K562 (cell line): Measurements from ENCODE around the gene ABHD17B. TPM values are rescaled to one million over a fixed set of nuclear protein-coding genes. Genes with fewer than 3 reads are reported as not detected.

ENCODE experiments used
- ATAC-seq: fragments of 200-7000 bp; cut with Tn5 transposase; 3 replicates; pipeline ENCODE4 v1.9.1; 2020; ENCODE audit warnings: moderate library complexity
- BruUV-seq: library from RNA; stranded (reverse); fragments of 400-500 nt; replicated peaks from 2 replicates; lab custom pipeline; 2021; lab: Mats Ljungman, UMichigan
- CTCF ChIA-PET: fragments of 300-600 bp; formaldehyde crosslinking; extraction: SDS; loops from one replicate; lab custom pipeline; 2021; ENCODE audit warnings: low intra/inter-chr PET ratio; lab: Yijun Ruan, JAX
- POLR2A ChIA-PET: fragments of 300-600, 350-650 bp; sonication (Branson Sonifier 250); formaldehyde crosslinking; extraction: SDS; loops from one replicate; lab custom pipeline; 2021; ENCODE audit warnings: antibody characterized with exemption, inconsistent platforms; lab: Yijun Ruan, JAX
- DNase-seq, 4 experiments: peaks; one replicate each; pipeline versions ENCODE4 v3.0.0 to v3.0.0-alpha.2; 2011 to 2018; ENCODE audit warnings: low spot score in 3 of 4, mixed read lengths in 3 of 4; ENCODE audit errors: extremely low read depth in 1 of 4
- FAIRE-seq: peaks from 2 replicates; lab custom pipeline; 2011; peaks lifted over from hg19 to GRCh38; lab: Jason Lieb, UNC
- H2AFZ ChIP-seq: 2 replicates; pipeline ENCODE4 v1.6.0; 2011; ENCODE audit warnings: low read depth, low read length, control low read depth, inconsistent platforms
- H3K27ac ChIP-seq: fragments of 200-600 bp; 3 replicates; pipeline ENCODE4 v1.8.0; 2011; ENCODE audit warnings: low read depth, mild to moderate bottlenecking, control low read depth, inconsistent platforms, low read length, moderate library complexity, mixed read lengths; ENCODE audit errors: extremely low read depth
- H3K27me3 ChIP-seq, 2 experiments: fragments of 300-600 bp in 1 of 2; 2 replicates in 1 of 2; 3 replicates in 1 of 2; pipeline versions ENCODE4 v1.6.0 to v1.8.0; 2011; ENCODE audit warnings: inconsistent platforms in 2 of 2, low read length in 2 of 2, mild to moderate bottlenecking in 1 of 2, mixed read lengths in 1 of 2, moderate library complexity in 1 of 2; ENCODE audit not compliant: control insufficient read depth in 2 of 2, insufficient read depth in 2 of 2
- H3K36me3 ChIP-seq: fragments of 300-600 bp; 3 replicates; pipeline ENCODE4 v1.8.0; 2011; ENCODE audit warnings: mild to moderate bottlenecking, low read length, inconsistent platforms; ENCODE audit not compliant: control insufficient read depth, insufficient read depth
- H3K4me1 ChIP-seq, 2 experiments: fragments of 200-600 bp in 1 of 2; replicated peaks in 1 of 2; 2 replicates in 1 of 2; 3 replicates in 1 of 2; pipeline versions ENCODE4 v1.5.1 to v1.8.0; 2011; ENCODE audit warnings: inconsistent platforms in 2 of 2, low read length in 2 of 2, mild to moderate bottlenecking in 1 of 2, mixed read lengths in 1 of 2, moderate library complexity in 1 of 2; ENCODE audit not compliant: control insufficient read depth in 2 of 2, insufficient read depth in 2 of 2
- H3K4me2 ChIP-seq: 2 replicates; pipeline ENCODE4 v1.6.1; 2011; ENCODE audit warnings: low read length, control low read depth, inconsistent platforms, mixed read lengths; ENCODE audit not compliant: insufficient read depth
- H3K4me3 ChIP-seq: fragments of 200-600 bp; sonication (generic), shearing (Covaris generic); 2 replicates; pipeline ENCODE4 v1.5.1; 2016; ENCODE audit warnings: control low read depth, inconsistent platforms
- H3K79me2 ChIP-seq: fragments of 200-600 bp; 3 replicates; pipeline ENCODE4 v1.8.0; 2011; ENCODE audit warnings: low read length, inconsistent platforms; ENCODE audit not compliant: control insufficient read depth, insufficient read depth
- H3K9ac ChIP-seq, 2 experiments: 2 replicates each; pipeline versions ENCODE4 v1.6.0 to v1.6.1; 2011; ENCODE audit warnings: low read depth in 2 of 2, low read length in 2 of 2, control low read depth in 1 of 2, inconsistent platforms in 1 of 2, mild to moderate bottlenecking in 1 of 2, mixed read lengths in 1 of 2; ENCODE audit not compliant: insufficient read depth in 1 of 2
- H3K9me1 ChIP-seq: one replicate; pipeline ENCODE4 v1.6.0; 2011; ENCODE audit warnings: inconsistent platforms, mild to moderate bottlenecking, low read length, moderate library complexity; ENCODE audit not compliant: control insufficient read depth, insufficient read depth
- H3K9me3 ChIP-seq: replicated peaks from 2 replicates; pipeline ENCODE4 v1.5.1; 2011; ENCODE audit warnings: low read depth, low read length, inconsistent platforms; ENCODE audit not compliant: control insufficient read depth, insufficient read depth
- H4K20me1 ChIP-seq: replicated peaks from 2 replicates; pipeline ENCODE4 v1.6.1; 2011; ENCODE audit warnings: low read length, inconsistent platforms, mixed read lengths; ENCODE audit not compliant: control insufficient read depth, insufficient read depth
- BCOR ChIP-seq: fragments of 450-650 bp; IDR thresholded peaks from 2 replicates; pipeline ENCODE4 v1.6.1; 2016
- CAMTA2 ChIP-seq: fragments of 250-450 bp; sonication (Bioruptor Pico); conservative IDR thresholded peaks from 2 replicates; pipeline ENCODE4 v1.5.1; 2022
- CBFA2T2 ChIP-seq: fragments of 450-650 bp; conservative IDR thresholded peaks from 2 replicates; pipeline ENCODE4 v1.6.1; 2017; ENCODE audit warnings: mild to moderate bottlenecking
- CHCHD3 ChIP-seq: fragments of 250-450 bp; sonication (Bioruptor Pico); IDR thresholded peaks from 2 replicates; pipeline ENCODE4 v2.1.2; 2022; ENCODE audit warnings: mild to moderate bottlenecking
- DACH1 ChIP-seq: fragments of 450-650 bp; IDR thresholded peaks from 2 replicates; pipeline ENCODE4 v1.6.1; 2018; ENCODE audit not compliant: partially characterized antibody
- NFATC3 ChIP-seq: fragments of 450-650 bp; IDR thresholded peaks from 2 replicates; pipeline ENCODE4 v1.6.1; 2017; ENCODE audit warnings: mild to moderate bottlenecking
- PCBP2 ChIP-seq: fragments of 200-400 bp; formaldehyde crosslinking; IDR thresholded peaks from 2 replicates; pipeline ENCODE4 v1.6.1; 2018; ENCODE audit warnings: low read length, low read depth, mild to moderate bottlenecking, moderate library complexity; ENCODE audit not compliant: poor library complexity, severe bottlenecking
- RBM22 ChIP-seq: fragments of 200-400 bp; formaldehyde crosslinking; IDR thresholded peaks from 2 replicates; pipeline ENCODE4 v1.6.1; 2018; ENCODE audit warnings: low read length, low read depth; ENCODE audit not compliant: poor library complexity, severe bottlenecking
- SAP30 ChIP-seq: fragments of 200-600 bp; sonication (generic); IDR thresholded peaks from 2 replicates; pipeline ENCODE4 v1.6.1; 2012; ENCODE audit warnings: borderline replicate concordance, low read depth, mild to moderate bottlenecking, moderate library complexity, low read length, control low read depth, inconsistent platforms; ENCODE audit not compliant: insufficient read depth, poor library complexity, severe bottlenecking
- WGBS: fragments of 100-300 bp; shearing (Covaris generic); methylation state at CpG from one replicate; pipeline ENCODE4 v1.1.6; 2016; ENCODE audit warnings: low coverage, mixed read lengths; ENCODE audit not compliant: insufficient coverage; ENCODE audit errors: missing lambda C conversion rate; 5-methylcytosine and 5-hydroxymethylcytosine counted together
- in situ Hi-C: fragments of 300-500 bp; cut with MboI; formaldehyde crosslinking; loops from 4 replicates; pipeline ENCODE4 v1.15.0; 2018; ENCODE audit warnings: inconsistent platforms, mixed read lengths
- intact Hi-C: fragments of 100-400 bp; cut with micrococcal nuclease; formaldehyde crosslinking; loops from 2 replicates; pipeline ENCODE4 v1.14.2; 2022
- polyA plus RNA-seq, 8 experiments: library from polyadenylated mRNA; depleted of rRNA in 4 of 8; stranded (reverse) in 5 of 8; unstranded in 3 of 8; fragments of >200 nt; fragmentation: Nextera tagmentation in 2 of 8; fragmentation: Illumina TruSeq in 1 of 8; extraction: Ambion mirVana in 2 of 8; extraction: Trizol in 1 of 8; gene quantifications; 2 replicates each; pipeline versions ENCODE4 v1.2.1 to v1.2.3, GENCODE V29; 2011 to 2014; ENCODE audit warnings: inconsistent platforms in 1 of 8, missing spikeins in 1 of 8
- total RNA-seq, 7 experiments: library from RNA; depleted of rRNA in 6 of 7; stranded (reverse); fragments of >200 nt in 6 of 7; fragmentation: Illumina TruSeq in 2 of 7; extraction: Trizol in 2 of 7; gene quantifications; 2 replicates each; pipeline versions ENCODE4 v1.2.1 to v1.2.3, GENCODE V29; 2011 to 2021; ENCODE audit warnings: low replicate concordance in 1 of 7
- TF ChIP-seq, protein P1 (sequence below), 2 experiments: fragments of 450-650 bp; formaldehyde crosslinking in 1 of 2; IDR thresholded peaks; 2 replicates each; pipeline versions ENCODE4 v1.4.0 to v1.6.1; 2014 to 2020; ENCODE audit warnings: mild to moderate bottlenecking in 2 of 2, borderline replicate concordance in 1 of 2, low read depth in 1 of 2
- TF ChIP-seq, protein P2 (sequence below): fragments of 450-650 bp; formaldehyde crosslinking; IDR thresholded peaks from 2 replicates; pipeline ENCODE4 v1.4.0; 2022; ENCODE audit warnings: missing genetic modification characterization
- TF ChIP-seq, protein P3 (sequence below): fragments of 450-650 bp; IDR thresholded peaks from 2 replicates; pipeline ENCODE4 v1.6.1; 2016

Gene ABHD17B
- total and polyA plus RNA-seq, 9 of the 15 experiments (the other 6 are each of a cell fraction or from before 2014, with no cell fraction given), result 1.9 to 13.4 (median 10.1) TPM

DNA sequence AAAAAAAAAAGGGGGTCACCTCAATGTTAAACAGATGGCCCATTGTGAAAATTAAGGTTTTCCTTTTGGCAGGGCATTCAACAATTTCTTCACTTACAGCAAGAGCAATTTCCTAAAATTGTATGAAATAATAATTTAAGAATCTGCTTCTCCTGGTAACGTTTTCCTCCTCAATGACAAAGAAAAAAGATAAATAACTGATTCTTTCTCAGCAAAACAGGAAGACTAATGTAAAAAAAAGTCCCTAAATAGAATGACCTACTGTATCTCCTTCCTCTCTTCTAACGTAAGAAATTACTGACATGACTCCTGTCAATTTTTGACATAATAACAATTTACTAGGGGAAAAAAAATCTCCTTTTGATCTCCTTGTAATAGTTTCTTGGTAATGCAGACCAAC lies 25.5 kb downstream of the ABHD17B start:
- peaks cover 6% of the 10 kb centered on the region; the same call in 1 of the 2 replicates for H3K9me3 ChIP-seq
- H3K27me3 ChIP-seq, result no peaks in the 10 kb centered on the region
- H3K9me1 ChIP-seq, result no peaks in the 10 kb centered on the region
- ChIA-PET CTCF (no interaction called here), POLR2A (no interaction called here)
- H4K20me1 ChIP-seq, result no peaks in the 10 kb centered on the region
- FAIRE-seq, result no peak
- no peak overlapping the region for H2AFZ ChIP-seq
- no peak overlapping the region for H3K4me3 ChIP-seq
- intact Hi-C loops, result no loop called here
- no peaks in the 10 kb centered on the region; a peak in 1 of 5 replicates for H3K4me1 ChIP-seq
- peaks cover 72% of the 10 kb centered on the region for H3K79me2 ChIP-seq
- TF ChIP-seq CHCHD3, result no peak
- TF ChIP-seq CBFA2T2, result no peak
- no peak for TF ChIP-seq SAP30
- TF ChIP-seq, protein P1, sequence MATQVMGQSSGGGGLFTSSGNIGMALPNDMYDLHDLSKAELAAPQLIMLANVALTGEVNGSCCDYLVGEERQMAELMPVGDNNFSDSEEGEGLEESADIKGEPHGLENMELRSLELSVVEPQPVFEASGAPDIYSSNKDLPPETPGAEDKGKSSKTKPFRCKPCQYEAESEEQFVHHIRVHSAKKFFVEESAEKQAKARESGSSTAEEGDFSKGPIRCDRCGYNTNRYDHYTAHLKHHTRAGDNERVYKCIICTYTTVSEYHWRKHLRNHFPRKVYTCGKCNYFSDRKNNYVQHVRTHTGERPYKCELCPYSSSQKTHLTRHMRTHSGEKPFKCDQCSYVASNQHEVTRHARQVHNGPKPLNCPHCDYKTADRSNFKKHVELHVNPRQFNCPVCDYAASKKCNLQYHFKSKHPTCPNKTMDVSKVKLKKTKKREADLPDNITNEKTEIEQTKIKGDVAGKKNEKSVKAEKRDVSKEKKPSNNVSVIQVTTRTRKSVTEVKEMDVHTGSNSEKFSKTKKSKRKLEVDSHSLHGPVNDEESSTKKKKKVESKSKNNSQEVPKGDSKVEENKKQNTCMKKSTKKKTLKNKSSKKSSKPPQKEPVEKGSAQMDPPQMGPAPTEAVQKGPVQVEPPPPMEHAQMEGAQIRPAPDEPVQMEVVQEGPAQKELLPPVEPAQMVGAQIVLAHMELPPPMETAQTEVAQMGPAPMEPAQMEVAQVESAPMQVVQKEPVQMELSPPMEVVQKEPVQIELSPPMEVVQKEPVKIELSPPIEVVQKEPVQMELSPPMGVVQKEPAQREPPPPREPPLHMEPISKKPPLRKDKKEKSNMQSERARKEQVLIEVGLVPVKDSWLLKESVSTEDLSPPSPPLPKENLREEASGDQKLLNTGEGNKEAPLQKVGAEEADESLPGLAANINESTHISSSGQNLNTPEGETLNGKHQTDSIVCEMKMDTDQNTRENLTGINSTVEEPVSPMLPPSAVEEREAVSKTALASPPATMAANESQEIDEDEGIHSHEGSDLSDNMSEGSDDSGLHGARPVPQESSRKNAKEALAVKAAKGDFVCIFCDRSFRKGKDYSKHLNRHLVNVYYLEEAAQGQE (IDR thresholded peaks at IDR 0.05; ENCODE audit: borderline replicate concordance), result no peak
- TF ChIP-seq, protein P1 (CRISPR knock-in tag; IDR thresholded peaks at IDR 0.05; ENCODE audit: low read depth), result no peak
- TF ChIP-seq CAMTA2, result no peak
- TF ChIP-seq PCBP2, result no peak
- no peak for TF ChIP-seq BCOR
- TF ChIP-seq, protein P2, sequence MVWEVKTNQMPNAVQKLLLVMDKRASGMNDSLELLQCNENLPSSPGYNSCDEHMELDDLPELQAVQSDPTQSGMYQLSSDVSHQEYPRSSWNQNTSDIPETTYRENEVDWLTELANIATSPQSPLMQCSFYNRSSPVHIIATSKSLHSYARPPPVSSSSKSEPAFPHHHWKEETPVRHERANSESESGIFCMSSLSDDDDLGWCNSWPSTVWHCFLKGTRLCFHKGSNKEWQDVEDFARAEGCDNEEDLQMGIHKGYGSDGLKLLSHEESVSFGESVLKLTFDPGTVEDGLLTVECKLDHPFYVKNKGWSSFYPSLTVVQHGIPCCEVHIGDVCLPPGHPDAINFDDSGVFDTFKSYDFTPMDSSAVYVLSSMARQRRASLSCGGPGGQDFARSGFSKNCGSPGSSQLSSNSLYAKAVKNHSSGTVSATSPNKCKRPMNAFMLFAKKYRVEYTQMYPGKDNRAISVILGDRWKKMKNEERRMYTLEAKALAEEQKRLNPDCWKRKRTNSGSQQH (CRISPR knock-in tag), result no peak
- TF ChIP-seq RBM22, result no peak
- TF ChIP-seq, protein P3, sequence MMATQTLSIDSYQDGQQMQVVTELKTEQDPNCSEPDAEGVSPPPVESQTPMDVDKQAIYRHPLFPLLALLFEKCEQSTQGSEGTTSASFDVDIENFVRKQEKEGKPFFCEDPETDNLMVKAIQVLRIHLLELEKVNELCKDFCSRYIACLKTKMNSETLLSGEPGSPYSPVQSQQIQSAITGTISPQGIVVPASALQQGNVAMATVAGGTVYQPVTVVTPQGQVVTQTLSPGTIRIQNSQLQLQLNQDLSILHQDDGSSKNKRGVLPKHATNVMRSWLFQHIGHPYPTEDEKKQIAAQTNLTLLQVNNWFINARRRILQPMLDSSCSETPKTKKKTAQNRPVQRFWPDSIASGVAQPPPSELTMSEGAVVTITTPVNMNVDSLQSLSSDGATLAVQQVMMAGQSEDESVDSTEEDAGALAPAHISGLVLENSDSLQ, result no peak
- TF ChIP-seq DACH1, result no peak
- no peak for TF ChIP-seq NFATC3
- ATAC-seq, result no peak
- H3K9ac ChIP-seq, result no peak overlapping the region
- no peak for DNase-seq
- H3K4me2 ChIP-seq, result no peak overlapping the region
- H3K36me3 ChIP-seq, result no peaks in the 10 kb centered on the region
- no TSS peak for BruUV-seq
- in situ Hi-C loops, result no loop called here
- no peak overlapping the region for H3K27ac ChIP-seq
- 82% methylated on average over 2 of the region's 2 CpGs for WGBS
